T-helper 1 cell treated with Interleukin-12 subunit alpha and Interleukin-12 subunit beta and Interleukin-4 antibody, amounts not matched to agents 30 μg/mL and 1 μg/mL, for 36 hours (primary cell): ENCODE results near the gene ZXDC.
A peak's percentile ranks its signal among the peaks of the same experiment; 100 is the strongest.

Experiments used
- H3K27ac Mint-ChIP-seq: one replicate; pipeline ENCODE4 v1.8.0; 2021; ENCODE audit warnings: mild to moderate bottlenecking, mixed read lengths
- H3K27me3 Mint-ChIP-seq: one replicate; pipeline ENCODE4 v1.8.0; 2021; ENCODE audit warnings: low read depth, mixed read lengths
- H3K36me3 Mint-ChIP-seq: one replicate; pipeline ENCODE4 v1.8.0; 2021; ENCODE audit warnings: low read depth, mixed read lengths
- H3K4me1 Mint-ChIP-seq: one replicate; pipeline ENCODE4 v1.8.0; 2021; ENCODE audit warnings: low read depth, mixed read lengths
- H3K4me3 Mint-ChIP-seq: one replicate; pipeline ENCODE4 v1.8.0; 2021; ENCODE audit warnings: mild to moderate bottlenecking, moderate library complexity, mixed read lengths
- H3K9me3 Mint-ChIP-seq: one replicate; pipeline ENCODE4 v1.8.0; 2021; ENCODE audit warnings: mixed read lengths

ZXDC gene

GRCh38 chr3:126477061-126477380 lies 1.3 kb upstream of the ZXDC start:
- peaks cover 11% of the 10 kb centered on the region for H3K36me3 Mint-ChIP-seq
- H3K27ac Mint-ChIP-seq: peak overlapping the region; percentile 52
- H3K4me1 Mint-ChIP-seq: peaks cover 29% of the 10 kb centered on the region
- no peaks in the 10 kb centered on the region for H3K27me3 Mint-ChIP-seq
- peak overlapping the region; percentile 81 for H3K4me3 Mint-ChIP-seq
- no peaks in the 10 kb centered on the region for H3K9me3 Mint-ChIP-seq

- no peaks in the 10 kb centered on the region for H3K9me3 Mint-ChIP-seq
- peak overlapping the region; percentile 79 for H3K27ac Mint-ChIP-seq
- peaks cover 11% of the 10 kb centered on the region for H3K36me3 Mint-ChIP-seq
- no peaks in the 10 kb centered on the region for H3K27me3 Mint-ChIP-seq
- H3K4me1 Mint-ChIP-seq: peaks cover 29% of the 10 kb centered on the region
- peak overlapping the region; percentile 81 for H3K4me3 Mint-ChIP-seq
Measured at GRCh38 chr3:126476166-126477060, 722 bp upstream of the ZXDC start.

GRCh38 chr3:126474498-126475412 lies 936 bp downstream of the ZXDC start:
- Mint-ChIP-seq H3K27ac (peak overlapping the region; percentile 85), H3K27me3 (no peaks in the 10 kb centered on the region), H3K36me3 (peaks cover 26% of the 10 kb centered on the region), H3K9me3 (no peaks in the 10 kb centered on the region), H3K4me1 (peaks cover 31% of the 10 kb centered on the region), H3K4me3 (peak overlapping the region; percentile 94)

GRCh38 chr3:126473292-126474168 lies 2.2 kb downstream of the ZXDC start:
- Mint-ChIP-seq H3K4me3 (peak overlapping the region; percentile 50), H3K27me3 (no peaks in the 10 kb centered on the region), H3K27ac (peak overlapping the region; percentile 9), H3K4me1 (peaks cover 38% of the 10 kb centered on the region), H3K9me3 (no peaks in the 10 kb centered on the region), H3K36me3 (peaks cover 37% of the 10 kb centered on the region)

- Mint-ChIP-seq H3K9me3 (no peaks in the 10 kb centered on the region), H3K36me3 (peaks cover 39% of the 10 kb centered on the region), H3K27ac (peak overlapping the region; percentile 11), H3K4me3 (peak overlapping the region; percentile 50), H3K27me3 (no peaks in the 10 kb centered on the region), H3K4me1 (peaks cover 42% of the 10 kb centered on the region)
Measured at GRCh38 chr3:126472277-126473006, 3.2 kb downstream of the ZXDC start.

- no peaks in the 10 kb centered on the region for H3K9me3 Mint-ChIP-seq
- H3K4me1 Mint-ChIP-seq: peaks cover 39% of the 10 kb centered on the region
- H3K27ac Mint-ChIP-seq: no peak overlapping the region
- no peaks in the 10 kb centered on the region for H3K27me3 Mint-ChIP-seq
- H3K4me3 Mint-ChIP-seq: no peak overlapping the region
- H3K36me3 Mint-ChIP-seq: peaks cover 56% of the 10 kb centered on the region
Measured at GRCh38 chr3:126469479-126469878, 6.2 kb downstream of the ZXDC start.

- Mint-ChIP-seq H3K27me3 (no peaks in the 10 kb centered on the region), H3K4me1 (peaks cover 28% of the 10 kb centered on the region), H3K36me3 (peaks cover 60% of the 10 kb centered on the region), H3K27ac (no peak overlapping the region), H3K4me3 (no peak overlapping the region), H3K9me3 (no peaks in the 10 kb centered on the region)
Measured at GRCh38 chr3:126468028-126468891, 7.4 kb downstream of the ZXDC start.

GRCh38 chr3:126467611-126467955 lies 8.1 kb downstream of the ZXDC start:
- Mint-ChIP-seq H3K27ac (no peak overlapping the region), H3K9me3 (no peaks in the 10 kb centered on the region), H3K4me1 (peaks cover 21% of the 10 kb centered on the region), H3K27me3 (no peaks in the 10 kb centered on the region), H3K4me3 (no peak overlapping the region), H3K36me3 (peaks cover 54% of the 10 kb centered on the region)

GRCh38 chr3:126466886-126467610 lies 8.6 kb downstream of the ZXDC start:
- H3K36me3 Mint-ChIP-seq: peaks cover 54% of the 10 kb centered on the region
- H3K4me1 Mint-ChIP-seq: peaks cover 16% of the 10 kb centered on the region
- H3K27ac Mint-ChIP-seq: no peak overlapping the region
- no peaks in the 10 kb centered on the region for H3K9me3 Mint-ChIP-seq
- H3K4me3 Mint-ChIP-seq: no peak overlapping the region
- no peaks in the 10 kb centered on the region for H3K27me3 Mint-ChIP-seq

GRCh38 chr3:126465928-126466544 lies 9.7 kb downstream of the ZXDC start:
- H3K4me1 Mint-ChIP-seq: peaks cover 14% of the 10 kb centered on the region
- no peaks in the 10 kb centered on the region for H3K9me3 Mint-ChIP-seq
- no peak overlapping the region for H3K4me3 Mint-ChIP-seq
- H3K27ac Mint-ChIP-seq: no peak overlapping the region
- H3K27me3 Mint-ChIP-seq: no peaks in the 10 kb centered on the region
- H3K36me3 Mint-ChIP-seq: peaks cover 61% of the 10 kb centered on the region

GRCh38 chr3:126464997-126465396 lies 10.7 kb downstream of the ZXDC start:
- Mint-ChIP-seq H3K4me1 (peaks cover 16% of the 10 kb centered on the region), H3K27me3 (no peaks in the 10 kb centered on the region), H3K9me3 (no peaks in the 10 kb centered on the region), H3K27ac (no peak overlapping the region), H3K36me3 (peaks cover 58% of the 10 kb centered on the region), H3K4me3 (no peak overlapping the region)

GRCh38 chr3:126464494-126464893 lies 11.2 kb downstream of the ZXDC start:
- Mint-ChIP-seq H3K4me3 (no peak overlapping the region), H3K9me3 (no peaks in the 10 kb centered on the region), H3K27ac (no peak overlapping the region), H3K27me3 (no peaks in the 10 kb centered on the region), H3K36me3 (peaks cover 53% of the 10 kb centered on the region), H3K4me1 (peaks cover 16% of the 10 kb centered on the region)
